ENCODE results near the gene RAD51.

- TF ChIP-seq POLR2AphosphoS5 (IDR thresholded peaks at IDR 0.05; ENCODE audit: borderline replicate concordance, low read depth, low read length) (no peak), EZH2 (IDR thresholded peaks at IDR 0.05) (no peak), FOXP2 (optimal IDR thresholded peaks at IDR 0.05; ENCODE audit: control extremely low read depth, extremely low read length, insufficient read depth) (no peak)
These were observed 81.7 kb downstream of the RAD51 start for GRCh38 chr15:40776537-40777141.
